Retinal pigment epithelial cell (primary cell): Measurements from ENCODE around the gene HK3.

Experiments used
- DNase-seq: peaks from one replicate; pipeline ENCODE4 v3.0.0-alpha.2; 2010; ENCODE audit warnings: low read depth
- H3K4me3 ChIP-seq: 2 replicates; pipeline ENCODE4 v1.5.1; 2011; ENCODE audit warnings: mild to moderate bottlenecking, low read length, control low read depth, moderate library complexity
- CTCF ChIP-seq: conservative IDR thresholded peaks from 2 replicates; pipeline ENCODE4 v1.5.1; 2011; ENCODE audit warnings: low read depth, low read length, control low read depth, inconsistent platforms

Gene HK3, protein sequence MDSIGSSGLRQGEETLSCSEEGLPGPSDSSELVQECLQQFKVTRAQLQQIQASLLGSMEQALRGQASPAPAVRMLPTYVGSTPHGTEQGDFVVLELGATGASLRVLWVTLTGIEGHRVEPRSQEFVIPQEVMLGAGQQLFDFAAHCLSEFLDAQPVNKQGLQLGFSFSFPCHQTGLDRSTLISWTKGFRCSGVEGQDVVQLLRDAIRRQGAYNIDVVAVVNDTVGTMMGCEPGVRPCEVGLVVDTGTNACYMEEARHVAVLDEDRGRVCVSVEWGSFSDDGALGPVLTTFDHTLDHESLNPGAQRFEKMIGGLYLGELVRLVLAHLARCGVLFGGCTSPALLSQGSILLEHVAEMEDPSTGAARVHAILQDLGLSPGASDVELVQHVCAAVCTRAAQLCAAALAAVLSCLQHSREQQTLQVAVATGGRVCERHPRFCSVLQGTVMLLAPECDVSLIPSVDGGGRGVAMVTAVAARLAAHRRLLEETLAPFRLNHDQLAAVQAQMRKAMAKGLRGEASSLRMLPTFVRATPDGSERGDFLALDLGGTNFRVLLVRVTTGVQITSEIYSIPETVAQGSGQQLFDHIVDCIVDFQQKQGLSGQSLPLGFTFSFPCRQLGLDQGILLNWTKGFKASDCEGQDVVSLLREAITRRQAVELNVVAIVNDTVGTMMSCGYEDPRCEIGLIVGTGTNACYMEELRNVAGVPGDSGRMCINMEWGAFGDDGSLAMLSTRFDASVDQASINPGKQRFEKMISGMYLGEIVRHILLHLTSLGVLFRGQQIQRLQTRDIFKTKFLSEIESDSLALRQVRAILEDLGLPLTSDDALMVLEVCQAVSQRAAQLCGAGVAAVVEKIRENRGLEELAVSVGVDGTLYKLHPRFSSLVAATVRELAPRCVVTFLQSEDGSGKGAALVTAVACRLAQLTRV

GRCh38 chr5:176899296-176899891 lies at the start of gene HK3:
Gene HK3, minus strand, starts transcription at chr5:176899346. Its CDS starts 3,187 bp downstream, at chr5:176896159.
- H3K4me3 ChIP-seq: no peak within 1 kb of the TSS
- no peak for TF ChIP-seq CTCF
- DNase-seq: no peak

GRCh38 chr5:176948458-176948857 lies 49.3 kb upstream of the HK3 start:
- no peak overlapping the region for H3K4me3 ChIP-seq
- TF ChIP-seq CTCF: no peak
- DNase-seq: no peak

DNA sequence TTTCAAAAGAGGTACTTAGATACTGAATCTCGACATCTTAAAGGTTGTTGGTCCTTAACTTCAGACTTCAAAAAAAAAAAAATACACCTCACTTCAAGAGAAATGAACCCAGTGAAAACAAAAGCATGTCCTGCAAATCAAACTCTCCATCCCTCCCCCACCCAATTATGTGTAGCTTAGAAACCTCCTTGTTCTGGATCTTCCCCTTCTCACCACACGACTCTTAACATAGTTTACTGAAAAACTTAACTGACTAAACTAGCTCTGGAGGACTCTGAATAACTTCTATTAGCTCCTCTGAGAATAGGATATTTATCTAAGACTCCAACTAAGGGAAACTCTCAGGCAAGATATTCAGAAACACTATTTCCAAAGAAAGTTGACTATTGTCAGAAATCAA lies 48.7 kb upstream of the HK3 start:
- DNase-seq: no peak
- H3K4me3 ChIP-seq: no peak overlapping the region
- no peak for TF ChIP-seq CTCF

- no peak for DNase-seq
- no peak for TF ChIP-seq CTCF
- H3K4me3 ChIP-seq: no peak overlapping the region
These were observed 45.1 kb upstream of the HK3 start for GRCh38 chr5:176944268-176944667.

GRCh38 chr5:176943816-176944215 lies 44.7 kb upstream of the HK3 start:
- DNase-seq: no peak
- H3K4me3 ChIP-seq: no peak overlapping the region
- no peak for TF ChIP-seq CTCF

- no peak overlapping the region for H3K4me3 ChIP-seq
- no peak for TF ChIP-seq CTCF
- DNase-seq: no peak
These were observed 42.8 kb upstream of the HK3 start for GRCh38 chr5:176941951-176942350.
